Ectodermal cell (in vitro differentiated cells): ENCODE data around the gene SLC27A1.
A peak's percentile ranks its signal among the peaks of the same experiment; 100 is the strongest.
"Not testable (repeated sequence)": the region's sequence is repeated elsewhere in the genome, so short reads cannot be mapped to it uniquely, and the experiment has no call there.

Source experiments
- H3K27ac ChIP-seq: 2 replicates; pipeline ENCODE4 v1.7.0; 2013; ENCODE audit warnings: mild to moderate bottlenecking, low read depth, low read length; ENCODE audit not compliant: insufficient read depth, poor library complexity, severe bottlenecking
- H3K27me3 ChIP-seq: 2 replicates; pipeline ENCODE4 v1.7.0; 2013; ENCODE audit warnings: mild to moderate bottlenecking, low read length; ENCODE audit not compliant: insufficient read depth, control insufficient read depth, poor library complexity, severe bottlenecking
- H3K36me3 ChIP-seq: one replicate; pipeline ENCODE4 v1.7.0; 2013; ENCODE audit warnings: low read length; ENCODE audit not compliant: control insufficient read depth, insufficient read depth
- H3K4me1 ChIP-seq: one replicate; pipeline ENCODE4 v1.7.0; 2013; ENCODE audit warnings: low read length; ENCODE audit not compliant: control insufficient read depth, insufficient read depth
- H3K4me3 ChIP-seq: 2 replicates; pipeline ENCODE4 v1.7.0; 2013; ENCODE audit warnings: low read depth, low read length, control low read depth; ENCODE audit not compliant: insufficient read depth
- H3K9me3 ChIP-seq: 2 replicates; pipeline ENCODE4 v1.7.0; 2013; ENCODE audit warnings: mild to moderate bottlenecking, low read length, moderate library complexity; ENCODE audit not compliant: control insufficient read depth
- WGBS, 2 experiments: methylation state at CpG; one replicate each; pipeline ENCODE4 v1.1.7; 2013; ENCODE audit warnings: missing lambda C conversion rate in 2 of 2; 5-methylcytosine and 5-hydroxymethylcytosine counted together

Gene SLC27A1

DNA sequence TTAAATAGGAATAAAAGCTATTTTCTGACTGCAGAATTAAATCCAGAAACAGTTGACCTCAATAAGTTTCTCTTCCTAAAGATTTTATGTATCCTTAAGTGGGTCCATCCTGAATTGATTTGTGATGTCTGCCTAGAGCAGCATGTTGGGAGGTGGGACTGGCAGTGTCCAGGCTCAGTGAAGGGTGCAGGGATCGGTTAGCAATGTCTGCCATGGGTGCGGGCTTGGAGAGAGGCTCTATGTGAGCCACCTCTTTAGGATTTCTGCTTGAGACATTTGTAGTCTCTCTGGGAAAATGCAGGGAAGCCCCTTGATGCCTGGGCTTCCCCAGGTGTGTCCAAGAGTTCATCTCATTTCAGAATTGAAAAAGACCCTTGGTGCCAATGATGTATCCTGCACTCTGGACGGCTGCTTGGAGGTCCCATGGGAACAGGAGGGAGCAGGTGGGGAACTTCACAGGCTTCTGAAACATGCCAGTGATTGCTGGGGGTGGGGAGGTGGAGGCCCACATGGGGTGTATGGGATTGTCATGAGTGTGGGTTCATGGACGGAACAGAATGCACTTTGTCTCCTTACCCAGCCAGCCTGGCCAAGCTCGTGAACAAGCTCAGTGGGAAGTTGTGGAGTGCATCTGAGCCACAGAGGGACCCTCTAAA, 78.9 kb downstream of the SLC27A1 start:
- H3K4me1 ChIP-seq: no peaks in the 10 kb centered on the region
- H3K27ac ChIP-seq: no peak overlapping the region
- no peaks in the 10 kb centered on the region for H3K9me3 ChIP-seq
- H3K4me3 ChIP-seq: no peak overlapping the region
- 79 to 85% methylated on average over 5 of the region's 5 CpGs for WGBS, 2 experiments
- H3K36me3 ChIP-seq: no peaks in the 10 kb centered on the region
- no peaks in the 10 kb centered on the region for H3K27me3 ChIP-seq

DNA sequence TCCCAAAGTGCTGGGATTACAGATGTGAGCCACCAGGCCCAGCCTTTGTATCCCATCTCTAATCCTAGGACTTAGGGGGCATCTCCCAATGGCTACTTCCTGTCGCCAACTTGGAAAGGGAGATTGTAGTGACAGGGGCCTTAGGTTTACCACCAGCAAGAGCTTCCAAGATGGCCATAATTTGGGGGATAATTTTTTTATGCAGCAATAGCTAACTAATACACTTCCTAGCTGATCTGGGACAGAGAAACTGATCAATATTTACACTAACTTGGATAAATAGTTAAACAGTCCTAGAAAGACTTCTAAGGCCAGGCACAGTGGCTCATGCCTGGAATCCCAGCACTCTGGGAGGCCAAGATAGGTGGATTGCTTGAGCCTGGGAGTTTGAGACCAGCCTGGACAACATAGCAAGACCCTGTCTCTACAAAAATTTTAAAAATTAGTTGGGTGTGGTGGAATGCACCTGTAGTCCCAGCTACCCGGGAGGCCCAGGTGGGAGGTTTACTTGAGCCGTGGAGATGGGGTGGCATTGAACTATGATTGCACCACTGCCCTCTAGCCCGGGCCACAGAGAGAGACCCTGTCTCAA, 79.8 kb downstream of the SLC27A1 start:
- H3K36me3 ChIP-seq: no peaks in the 10 kb centered on the region
- H3K27ac ChIP-seq: no peak overlapping the region
- no peaks in the 10 kb centered on the region for H3K9me3 ChIP-seq
- H3K4me3 ChIP-seq: no peak overlapping the region
- WGBS, 2 experiments: 93 to 95% methylated on average over 3 of the region's 4 CpGs
- H3K27me3 ChIP-seq: no peaks in the 10 kb centered on the region
- H3K4me1 ChIP-seq: no peaks in the 10 kb centered on the region

DNA sequence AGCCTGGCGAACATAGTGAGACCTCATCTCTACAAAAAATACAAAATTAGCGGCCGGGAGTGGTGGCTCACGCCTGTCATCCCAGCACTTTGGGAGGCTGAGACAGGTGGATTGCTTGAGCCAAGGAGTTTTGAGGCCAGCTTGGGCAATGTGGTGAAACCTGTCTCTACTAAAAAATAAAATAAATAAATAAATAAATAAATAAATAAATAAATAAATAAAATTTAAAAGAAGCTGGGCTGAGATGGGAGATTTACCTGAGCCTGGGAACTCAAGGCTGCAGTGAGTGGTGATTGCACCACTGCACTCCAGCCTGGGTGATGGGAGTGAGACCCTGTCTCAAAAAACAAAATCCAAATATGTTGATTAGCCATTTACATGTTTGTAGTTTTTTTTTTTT, 82.4 kb downstream of the SLC27A1 start:
- not testable (repeated sequence) for H3K9me3 ChIP-seq, H3K27ac ChIP-seq, H3K36me3 ChIP-seq, H3K4me1 ChIP-seq, H3K4me3 ChIP-seq, H3K27me3 ChIP-seq
- WGBS, 2 experiments: 85 to 98% methylated on average over 4 of the region's 4 CpGs

DNA sequence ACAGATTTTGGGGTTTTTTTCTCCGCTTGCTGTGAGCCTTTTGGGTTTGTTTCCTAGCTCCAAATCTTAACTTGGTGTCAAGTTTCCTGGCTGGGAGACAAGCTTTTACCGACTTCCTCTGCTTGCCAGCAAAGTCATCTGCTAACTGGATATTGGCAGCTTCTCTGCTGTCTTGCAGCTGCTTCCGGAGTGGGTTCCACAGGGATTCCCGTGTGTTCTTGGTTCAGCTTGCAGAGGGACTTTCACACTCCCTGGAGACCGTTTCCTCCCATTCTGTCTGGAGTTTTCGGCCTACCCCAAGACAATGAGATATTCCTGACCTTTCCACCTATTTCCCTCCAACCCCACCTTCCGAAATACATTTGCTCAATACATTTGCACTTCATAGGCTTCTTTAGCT, 82.9 kb downstream of the SLC27A1 start:
- no peaks in the 10 kb centered on the region for H3K36me3 ChIP-seq
- H3K4me3 ChIP-seq: no peak overlapping the region
- H3K27me3 ChIP-seq: no peaks in the 10 kb centered on the region
- H3K4me1 ChIP-seq: no peaks in the 10 kb centered on the region
- H3K9me3 ChIP-seq: no peaks in the 10 kb centered on the region
- WGBS, 2 experiments: 49 to 53% methylated on average over 7 of the region's 7 CpGs
- H3K27ac ChIP-seq: no peak overlapping the region

DNA sequence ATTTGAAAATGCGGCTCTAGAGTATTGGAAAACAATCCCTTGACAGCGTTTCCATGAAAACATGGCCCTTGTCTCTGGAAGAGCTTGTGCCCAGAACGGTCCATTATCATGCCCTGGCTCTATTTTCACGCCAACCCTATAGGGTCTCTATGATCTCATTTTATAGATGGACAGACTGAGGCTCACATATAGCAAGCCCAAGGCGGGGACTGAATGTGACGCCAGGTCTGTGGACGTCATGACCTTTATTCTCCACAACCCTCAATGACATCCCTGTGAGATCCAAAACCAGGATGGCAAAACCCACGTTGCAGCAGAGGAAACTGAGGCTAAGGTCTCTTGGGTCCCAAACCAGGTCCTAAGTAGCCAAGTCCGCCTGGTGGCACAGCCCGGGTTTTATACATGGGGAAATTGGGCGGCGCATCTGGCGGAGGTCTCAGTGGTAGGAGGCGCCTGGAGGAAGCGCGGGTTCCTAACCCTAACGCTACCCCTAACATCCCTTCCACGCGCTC, 84.7 kb downstream of the SLC27A1 start:
- H3K36me3 ChIP-seq: no peaks in the 10 kb centered on the region
- no peaks in the 10 kb centered on the region for H3K9me3 ChIP-seq
- no peaks in the 10 kb centered on the region for H3K4me1 ChIP-seq
- H3K27ac ChIP-seq: no peak overlapping the region
- WGBS, 2 experiments: 17 to 20% methylated on average over 19 of the region's 19 CpGs
- H3K4me3 ChIP-seq: peak overlapping the region; percentile 93
- H3K27me3 ChIP-seq: no peaks in the 10 kb centered on the region

DNA sequence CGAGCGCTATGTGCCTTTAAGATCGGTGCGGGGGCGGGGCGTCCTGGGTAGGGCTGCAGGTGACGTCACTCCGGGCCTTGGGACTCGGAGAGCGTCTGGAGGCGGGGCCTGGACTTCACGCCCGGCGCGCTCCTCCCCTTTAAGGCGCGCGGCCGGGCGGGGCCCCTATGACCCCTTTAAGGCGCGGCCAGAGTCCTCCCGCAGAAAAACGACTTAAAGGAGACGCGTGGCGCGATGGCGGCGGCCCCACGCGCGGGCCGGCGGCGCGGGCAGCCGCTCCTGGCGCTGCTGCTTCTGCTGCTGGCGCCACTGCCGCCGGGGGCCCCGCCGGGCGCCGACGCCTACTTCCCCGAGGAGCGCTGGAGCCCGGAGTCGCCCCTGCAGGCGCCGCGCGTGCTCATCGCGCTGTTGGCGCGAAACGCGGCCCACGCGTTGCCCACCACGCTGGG, 85.2 kb downstream of the SLC27A1 start, which contains the start of gene COLGALT1:
COLGALT1 (plus strand) TSS at position 170 of the 449 bp plus-strand sequence; CDS start at position 235, 65 bp downstream.
- peak within 1 kb of the TSS; percentile 93 for H3K4me3 ChIP-seq
- no peaks in the 10 kb centered on the region for H3K9me3 ChIP-seq
- no peaks in the 10 kb centered on the region for H3K4me1 ChIP-seq
- H3K36me3 ChIP-seq: no peaks in the 10 kb centered on the region
- no peaks in the 10 kb centered on the region for H3K27me3 ChIP-seq
- WGBS, 2 experiments: 0% methylated on average over 64 of the region's 64 CpGs
- no peak within 1 kb of the TSS for H3K27ac ChIP-seq
